HG02938 (cell line): ENCODE data around the gene LRP5.
"Not testable (repeated sequence)": the region's sequence is repeated elsewhere in the genome, so short reads cannot be mapped to it uniquely, and the experiment has no call there.

Source experiments
- ATAC-seq: cut with Tn5 transposase; IDR thresholded peaks from one replicate; pipeline ENCODE4 v1.9.1; 2021; ENCODE audit warnings: mild to moderate bottlenecking, moderate library complexity; ENCODE audit not compliant: unreplicated experiment

LRP5 gene

DNA sequence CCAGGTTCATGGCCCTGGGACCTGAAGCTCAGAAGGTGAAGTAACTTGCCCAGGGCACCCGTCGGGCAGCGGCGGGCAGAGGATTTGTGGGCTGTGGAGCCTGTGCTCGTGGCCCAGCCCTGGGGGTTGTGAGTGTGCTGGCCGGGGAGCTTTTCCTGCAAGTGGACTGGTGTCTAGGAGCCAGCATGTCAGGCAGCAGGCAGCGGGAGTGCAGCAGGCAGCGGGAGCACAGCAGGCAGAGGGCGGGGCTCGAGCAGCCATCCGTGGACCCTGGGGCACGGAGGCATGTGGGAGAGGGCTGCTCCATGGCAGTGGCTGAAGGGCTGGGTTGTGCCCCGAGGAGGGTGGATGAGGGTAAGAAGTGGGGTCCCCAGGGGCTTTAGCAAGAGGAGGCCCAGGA, 75.4 kb downstream of the LRP5 start:
- no peak for ATAC-seq

- no peak for ATAC-seq
These were observed 76.3 kb downstream of the LRP5 start for GRCh38 chr11:68388595-68389198.

DNA sequence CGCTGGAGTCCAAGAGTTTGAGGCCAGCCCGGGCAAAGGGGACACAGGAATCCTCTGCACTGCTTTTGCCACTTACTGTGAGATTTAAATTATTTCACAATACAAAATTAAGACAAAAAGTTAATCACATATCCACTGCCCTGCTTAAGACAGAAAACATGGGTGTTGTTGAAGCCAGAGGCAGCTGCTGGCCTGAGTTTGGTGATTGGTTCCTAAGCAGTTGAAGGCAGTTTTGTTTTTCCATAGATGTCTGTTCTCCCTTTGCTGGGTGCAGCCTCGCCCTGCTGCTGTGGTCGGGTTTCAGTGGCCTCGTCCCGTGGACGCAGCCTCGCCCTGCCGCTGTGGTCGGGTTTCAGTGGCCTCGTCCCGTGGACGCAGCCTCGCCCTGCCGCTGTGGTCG, 77.9 kb downstream of the LRP5 start:
- no peak for ATAC-seq

DNA sequence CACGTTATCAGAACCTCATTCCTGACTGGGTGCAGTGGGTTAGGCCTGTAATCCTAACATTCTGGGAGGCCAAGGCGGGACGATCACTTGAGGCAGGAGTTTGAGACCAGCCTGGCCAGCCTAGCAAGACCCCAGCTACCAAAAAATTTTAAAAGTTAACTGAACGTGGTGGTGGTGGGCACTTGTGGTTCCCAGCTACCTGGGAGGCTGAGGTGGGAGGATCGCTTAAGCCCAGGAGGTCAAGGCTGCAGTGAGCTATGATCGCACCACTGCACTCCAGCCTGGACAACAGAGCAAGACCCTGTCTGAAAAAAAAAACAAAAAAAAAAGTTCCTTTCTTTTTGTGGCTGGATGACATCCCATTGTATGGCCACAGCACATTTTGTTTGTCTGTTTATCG, 80.4 kb downstream of the LRP5 start:
- no peak for ATAC-seq

- ATAC-seq: no peak
These were observed 84.1 kb downstream of the LRP5 start for GRCh38 chr11:68396516-68396915.

DNA sequence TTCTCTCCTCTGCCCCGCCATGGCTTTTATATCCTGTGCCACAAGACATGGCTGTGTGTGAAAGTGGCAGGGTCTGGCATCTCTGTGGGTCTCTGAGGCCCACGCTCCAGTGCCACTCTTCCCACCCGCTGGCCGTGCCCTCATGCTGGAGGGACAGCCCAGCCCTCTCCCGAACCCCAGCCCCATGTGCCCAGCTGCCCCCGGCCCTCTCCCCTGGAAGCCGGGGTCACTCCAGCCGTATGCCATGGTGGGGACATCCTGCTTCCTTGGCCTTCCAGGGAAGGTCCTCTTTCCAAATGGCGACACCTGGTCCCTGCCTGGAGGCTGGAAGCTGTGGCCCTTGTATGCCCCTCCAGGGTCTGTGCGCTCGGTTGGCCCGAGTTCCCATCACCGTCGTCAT, 84.9 kb downstream of the LRP5 start:
- ATAC-seq: no peak

- ATAC-seq: no peak
These were observed 86.8 kb downstream of the LRP5 start for GRCh38 chr11:68398995-68399851.

GRCh38 chr11:68399916-68400315, 87.5 kb downstream of the LRP5 start:
- no peak for ATAC-seq

GRCh38 chr11:68400584-68400983, 88.2 kb downstream of the LRP5 start:
- ATAC-seq: not testable (repeated sequence)

DNA sequence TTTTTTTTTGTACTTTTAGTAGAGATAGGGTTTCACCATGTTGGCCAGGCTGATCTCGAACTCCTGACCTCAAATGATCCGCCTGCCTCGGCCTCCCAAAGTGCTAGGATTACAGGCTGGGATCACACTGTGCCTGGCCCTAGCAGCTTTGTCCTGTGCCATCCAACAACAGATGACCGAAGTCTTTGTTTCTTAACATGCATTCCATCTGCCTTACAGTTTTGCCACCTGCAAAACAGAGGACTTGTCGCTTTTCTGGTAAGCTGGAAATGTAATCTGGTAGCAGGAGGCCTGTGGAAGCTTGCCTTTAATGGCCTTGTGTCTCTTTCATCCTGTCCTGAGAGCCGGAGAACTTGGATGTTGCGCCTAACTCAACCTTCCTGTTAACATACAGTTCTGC, 89.5 kb downstream of the LRP5 start:
- ATAC-seq: no peak

- no peak for ATAC-seq
These were observed 90.1 kb downstream of the LRP5 start for GRCh38 chr11:68402355-68403031.

DNA sequence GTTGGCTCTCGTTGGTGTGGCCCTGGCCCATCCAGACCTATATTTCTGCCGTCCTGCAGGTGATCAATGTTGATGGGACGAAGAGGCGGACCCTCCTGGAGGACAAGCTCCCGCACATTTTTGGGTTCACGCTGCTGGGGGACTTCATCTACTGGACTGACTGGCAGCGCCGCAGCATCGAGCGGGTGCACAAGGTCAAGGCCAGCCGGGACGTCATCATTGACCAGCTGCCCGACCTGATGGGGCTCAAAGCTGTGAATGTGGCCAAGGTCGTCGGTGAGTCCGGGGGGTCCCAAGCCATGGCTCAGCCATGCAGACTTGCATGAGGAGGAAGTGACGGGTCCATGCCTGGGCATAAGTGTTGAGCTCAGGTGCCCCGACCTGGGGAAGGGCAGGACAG, 91.0 kb downstream of the LRP5 start:
- ATAC-seq: no peak

DNA sequence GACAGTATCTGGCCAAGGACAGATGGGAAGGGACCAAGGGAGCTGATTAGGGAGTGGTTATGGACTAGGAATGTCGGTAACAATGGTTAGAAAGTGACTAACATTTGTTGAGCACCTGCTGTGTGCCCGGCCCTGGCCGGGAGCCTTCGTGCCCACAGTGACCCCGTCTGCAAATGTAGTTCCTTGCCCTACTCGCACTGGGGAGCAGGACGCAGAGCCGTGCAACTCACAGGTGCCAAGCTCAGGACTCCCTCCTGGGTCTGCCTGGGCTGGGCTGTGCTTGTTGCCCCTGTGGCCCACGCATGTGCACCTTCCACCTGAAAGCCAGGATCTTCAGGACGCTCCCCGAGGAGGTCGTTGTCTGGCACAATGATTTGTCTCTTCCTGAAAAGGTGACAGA, 91.4 kb downstream of the LRP5 start:
- no peak for ATAC-seq

DNA sequence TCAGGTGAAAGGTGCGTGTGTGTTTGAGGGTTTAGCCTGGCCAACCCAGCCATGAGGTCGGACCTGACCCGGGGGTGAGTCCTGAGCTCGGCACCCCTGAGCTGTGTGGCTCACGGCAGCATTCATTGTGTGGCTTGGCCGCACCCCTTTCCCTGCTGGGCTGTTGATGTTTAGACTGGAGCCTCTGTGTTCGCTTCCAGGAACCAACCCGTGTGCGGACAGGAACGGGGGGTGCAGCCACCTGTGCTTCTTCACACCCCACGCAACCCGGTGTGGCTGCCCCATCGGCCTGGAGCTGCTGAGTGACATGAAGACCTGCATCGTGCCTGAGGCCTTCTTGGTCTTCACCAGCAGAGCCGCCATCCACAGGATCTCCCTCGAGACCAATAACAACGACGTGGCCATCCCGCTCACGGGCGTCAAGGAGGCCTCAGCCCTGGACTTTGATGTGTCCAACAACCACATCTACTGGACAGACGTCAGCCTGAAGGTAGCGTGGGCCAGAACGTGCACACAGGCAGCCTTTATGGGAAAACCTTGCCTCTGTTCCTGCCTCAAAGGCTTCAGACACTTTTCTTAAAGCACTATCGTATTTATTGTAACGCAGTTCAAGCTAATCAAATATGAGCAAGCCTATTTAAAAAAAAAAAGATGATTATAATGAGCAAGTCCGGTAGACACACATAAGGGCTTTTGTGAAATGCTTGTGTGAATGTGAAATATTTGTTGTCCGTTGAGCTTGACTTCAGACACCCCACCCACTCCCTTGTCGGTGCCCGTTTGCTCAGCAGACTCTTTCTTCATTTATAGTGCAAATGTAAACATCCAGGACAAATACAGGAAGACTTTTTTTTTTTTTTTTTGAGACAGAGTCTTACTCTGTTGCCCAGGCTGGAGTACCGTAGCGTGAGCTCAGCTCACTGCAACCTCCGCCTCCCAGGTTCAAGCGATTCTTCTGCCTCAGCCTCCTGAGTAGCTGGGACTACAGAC, 94.2 kb downstream of the LRP5 start:
- no peak for ATAC-seq

DNA sequence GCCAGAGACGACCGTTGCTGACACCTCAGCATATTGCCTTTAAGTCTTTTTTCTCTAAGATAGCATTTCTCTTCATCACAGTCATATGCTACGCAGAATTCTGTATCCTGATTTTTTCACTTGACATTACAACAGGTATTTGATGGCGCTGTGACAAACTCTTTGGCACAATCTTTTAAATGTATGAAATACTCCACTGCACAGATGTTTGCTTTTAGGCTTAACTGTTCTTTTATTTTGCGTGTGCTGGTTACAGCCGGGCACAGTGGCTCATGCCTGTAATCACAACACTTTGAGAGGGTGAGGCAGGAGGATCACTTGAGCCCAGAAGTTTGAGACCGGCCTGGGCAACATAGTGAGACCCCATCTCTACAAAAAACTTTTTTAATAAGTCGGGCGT, 96.1 kb downstream of the LRP5 start:
- ATAC-seq: no peak

DNA sequence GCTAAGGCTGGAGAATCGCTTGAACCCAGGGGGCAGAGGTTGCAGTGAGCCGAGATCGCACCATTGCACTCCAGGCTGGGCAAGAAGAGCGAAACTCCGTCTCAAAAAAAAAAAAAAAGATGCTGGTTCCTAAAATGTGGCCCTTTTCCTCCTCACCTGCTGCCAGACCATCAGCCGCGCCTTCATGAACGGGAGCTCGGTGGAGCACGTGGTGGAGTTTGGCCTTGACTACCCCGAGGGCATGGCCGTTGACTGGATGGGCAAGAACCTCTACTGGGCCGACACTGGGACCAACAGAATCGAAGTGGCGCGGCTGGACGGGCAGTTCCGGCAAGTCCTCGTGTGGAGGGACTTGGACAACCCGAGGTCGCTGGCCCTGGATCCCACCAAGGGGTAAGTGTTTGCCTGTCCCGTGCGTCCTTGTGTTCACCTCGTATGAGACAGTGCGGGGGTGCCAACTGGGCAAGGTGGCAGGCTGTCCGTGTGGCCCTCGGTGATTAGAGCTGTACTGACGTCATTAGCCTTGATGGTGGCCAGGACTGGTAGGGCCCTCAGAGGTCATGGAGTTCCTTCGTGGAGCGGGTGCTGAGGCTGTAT, 97.5 kb downstream of the LRP5 start:
- no peak for ATAC-seq

GRCh38 chr11:68411501-68411991, 99.2 kb downstream of the LRP5 start:
- ATAC-seq: no peak

DNA sequence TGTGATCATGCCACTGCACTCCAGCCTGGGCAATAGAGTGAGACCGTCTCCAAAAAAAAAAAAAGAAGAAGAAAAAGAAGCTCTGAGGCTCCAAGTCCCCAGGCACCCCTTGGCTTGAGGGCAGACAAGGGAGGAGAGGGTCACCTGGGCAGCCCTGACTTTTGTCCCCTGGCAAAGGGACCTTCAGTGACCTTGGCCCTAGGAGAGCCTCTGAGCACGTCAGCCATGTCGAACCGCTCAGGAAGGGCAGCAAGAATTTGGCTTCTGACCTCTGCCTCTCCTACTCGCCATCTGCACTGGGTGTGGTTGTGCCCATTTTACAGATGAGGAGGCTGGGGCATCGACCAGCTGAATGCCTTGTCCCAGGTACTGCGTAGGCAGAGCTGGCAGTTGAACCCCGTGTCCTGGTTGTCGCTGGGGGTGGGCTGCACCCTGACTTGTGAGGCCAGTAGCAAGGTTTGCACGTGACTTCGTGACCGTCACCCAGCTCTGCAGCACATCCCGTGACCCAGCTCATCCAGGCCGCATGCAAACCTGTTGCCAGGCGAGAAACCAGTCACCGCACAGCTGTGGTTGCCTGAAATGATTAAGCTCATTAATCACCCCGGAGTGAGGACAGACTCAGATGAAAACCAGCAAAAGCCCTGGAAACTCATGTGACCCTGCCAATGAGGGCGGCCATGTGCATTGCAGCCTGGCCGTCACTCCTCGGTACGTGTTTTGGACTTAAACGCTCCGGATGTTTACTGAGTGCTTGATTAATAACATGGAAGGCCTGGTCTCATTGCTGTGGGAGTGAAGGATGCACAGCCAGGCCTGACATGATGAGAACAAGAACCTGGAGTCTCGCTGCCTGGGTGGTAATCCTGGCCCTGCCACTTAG, 100.4 kb downstream of the LRP5 start:
- ATAC-seq: no peak

GRCh38 chr11:68413591-68413999, 101.2 kb downstream of the LRP5 start:
- ATAC-seq: no peak
